H7 (cell line): ENCODE data around the gene PPP1R9A. TPM values are rescaled to one million over a fixed set of nuclear protein-coding genes. Genes with fewer than 3 reads are reported as not detected.

ENCODE experiments used
- DNase-seq: peaks from one replicate; pipeline ENCODE4 v3.0.0; 2012
- H3K27me3 ChIP-seq: 2 replicates; pipeline ENCODE4 v1.6.0; 2011; ENCODE audit warnings: mild to moderate bottlenecking, low read length; ENCODE audit not compliant: control insufficient read depth, insufficient read depth
- H3K36me3 ChIP-seq: replicated peaks from 2 replicates; pipeline ENCODE4 v1.5.1; 2011; ENCODE audit warnings: low read length; ENCODE audit not compliant: control insufficient read depth, insufficient read depth
- H3K4me3 ChIP-seq: 2 replicates; pipeline ENCODE4 v1.5.1; 2011; ENCODE audit warnings: low read depth, mild to moderate bottlenecking, control low read depth, low read length, moderate library complexity; ENCODE audit not compliant: insufficient read depth
- total RNA-seq: library from RNA; depleted of rRNA; stranded (reverse); fragments of >200 nt; shearing (Covaris generic); gene quantifications from 2 replicates; pipeline ENCODE4 v1.2.3, GENCODE V29; 2014

Gene PPP1R9A
- total RNA-seq, 1 experiment from 2014 or later, result 8.0 TPM

DNA sequence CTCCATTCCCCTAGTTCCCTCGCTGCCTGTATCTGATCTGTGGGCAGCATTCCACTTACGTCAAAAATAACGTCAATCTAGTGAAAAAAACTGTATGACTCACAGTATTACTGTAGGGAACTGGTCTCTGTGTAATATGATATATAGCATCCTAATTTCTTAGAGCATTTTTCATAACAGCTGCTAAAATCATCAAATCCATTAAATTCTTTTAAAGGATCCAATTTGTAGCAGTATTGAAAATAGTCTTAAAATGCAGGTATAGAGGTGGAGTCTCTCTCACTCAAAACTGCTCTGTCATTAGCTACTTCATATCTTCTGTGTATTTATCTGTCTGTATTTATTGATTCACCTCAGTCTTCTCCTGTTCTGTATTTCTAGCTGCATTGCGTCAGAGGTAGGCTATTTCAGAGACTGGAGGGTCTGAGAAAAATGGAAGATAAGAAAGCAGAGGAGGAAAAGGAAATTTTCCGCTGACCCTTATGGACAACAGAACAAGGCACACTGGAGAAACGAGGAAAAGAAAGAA, 357.0 kb downstream of the PPP1R9A start:
- no peaks in the 10 kb centered on the region for H3K27me3 ChIP-seq
- H3K4me3 ChIP-seq, result no peak overlapping the region
- no peaks in the 10 kb centered on the region for H3K36me3 ChIP-seq
- no peak for DNase-seq

GRCh38 chr7:95265634-95266033, 358.2 kb downstream of the PPP1R9A start:
- Histone ChIP-seq H3K4me3 (no peak overlapping the region), H3K27me3 (no peaks in the 10 kb centered on the region), H3K36me3 (no peaks in the 10 kb centered on the region)
- no peak for DNase-seq

DNA sequence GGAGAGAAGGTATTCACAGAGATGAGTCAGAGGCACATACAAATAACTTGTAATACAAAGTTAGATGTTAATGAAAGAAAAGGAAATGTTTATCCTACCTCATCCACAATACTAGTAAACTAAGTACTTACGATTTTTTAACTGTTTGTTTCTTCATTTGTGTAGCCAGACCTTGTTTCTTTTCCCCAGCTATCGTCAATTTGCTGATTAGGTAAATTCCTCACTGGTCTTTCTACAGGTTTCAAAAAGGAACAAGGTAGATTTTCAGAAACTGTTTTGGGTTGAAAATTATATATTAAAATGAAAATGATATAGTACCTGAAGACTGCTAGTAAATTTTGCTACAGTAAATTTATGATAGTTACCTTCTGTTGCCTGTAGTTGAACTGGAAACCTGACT, 360.4 kb downstream of the PPP1R9A start:
- Histone ChIP-seq H3K4me3 (no peak overlapping the region), H3K36me3 (no peaks in the 10 kb centered on the region), H3K27me3 (no peaks in the 10 kb centered on the region)
- DNase-seq, result no peak

DNA sequence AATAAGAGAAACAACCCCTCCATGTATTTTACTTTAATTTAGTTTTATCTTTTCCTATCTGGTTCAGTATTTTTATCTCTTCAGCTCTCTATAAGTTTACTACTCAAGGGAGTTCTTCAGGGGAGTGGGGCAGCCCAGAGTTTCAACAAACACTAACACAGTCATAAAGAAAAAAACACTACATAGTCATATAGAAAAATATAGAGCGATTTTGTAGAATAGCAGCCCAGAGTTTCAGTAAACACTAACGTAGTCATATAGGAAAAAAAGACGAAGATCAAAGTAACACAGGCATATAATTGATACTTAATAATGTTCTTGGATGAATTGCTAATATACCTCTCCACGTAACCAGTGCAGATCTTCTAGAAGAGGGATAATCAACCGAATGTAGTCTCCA, 362.2 kb downstream of the PPP1R9A start:
- Histone ChIP-seq H3K4me3 (no peak overlapping the region), H3K27me3 (no peaks in the 10 kb centered on the region), H3K36me3 (no peaks in the 10 kb centered on the region)
- DNase-seq, result no peak

DNA sequence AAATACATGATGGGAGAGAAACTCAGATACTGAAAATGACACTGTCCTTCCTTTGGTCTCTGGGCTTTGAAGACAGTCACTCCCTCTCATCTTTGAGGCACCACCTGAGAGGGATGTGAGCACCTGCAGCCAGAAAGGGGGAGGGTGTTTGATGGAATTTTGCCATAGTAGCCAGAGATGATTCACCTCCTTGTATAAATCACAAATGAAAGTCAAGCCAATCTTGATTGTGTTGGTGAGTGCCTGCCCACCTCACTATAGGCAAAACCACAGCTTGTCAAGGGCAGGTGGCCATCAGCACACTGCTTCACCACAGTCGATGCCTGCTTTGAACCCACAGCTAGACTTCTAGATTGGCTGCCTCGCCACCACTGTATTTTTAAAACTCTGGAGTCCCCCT, 368.7 kb downstream of the PPP1R9A start:
- H3K36me3 ChIP-seq, result no peaks in the 10 kb centered on the region; the same call in 1 of the 2 replicates
- no peaks in the 10 kb centered on the region for H3K27me3 ChIP-seq

GRCh38 chr7:95279417-95279816, 372.0 kb downstream of the PPP1R9A start:
- Histone ChIP-seq H3K36me3 (no peaks in the 10 kb centered on the region; the same call in 1 of the 2 replicates), H3K27me3 (no peaks in the 10 kb centered on the region), H3K4me3 (no peak overlapping the region)
- DNase-seq, result no peak

More for the DNA sequence above, 368.7 kb downstream of the PPP1R9A start:
- no peak overlapping the region for H3K4me3 ChIP-seq
- DNase-seq, result no peak

GRCh38 chr7:95286096-95286495, 378.7 kb downstream of the PPP1R9A start:
- Histone ChIP-seq H3K27me3 (no peaks in the 10 kb centered on the region), H3K4me3 (no peak overlapping the region)

GRCh38 chr7:95290166-95290830, 382.9 kb downstream of the PPP1R9A start:
- no peaks in the 10 kb centered on the region for H3K27me3 ChIP-seq
- H3K36me3 ChIP-seq, result no peaks in the 10 kb centered on the region
- DNase-seq, result no peak
- no peak overlapping the region for H3K4me3 ChIP-seq

More at GRCh38 chr7:95286096-95286495, 378.7 kb downstream of the PPP1R9A start:
- DNase-seq, result no peak
- H3K36me3 ChIP-seq, result no peaks in the 10 kb centered on the region

DNA sequence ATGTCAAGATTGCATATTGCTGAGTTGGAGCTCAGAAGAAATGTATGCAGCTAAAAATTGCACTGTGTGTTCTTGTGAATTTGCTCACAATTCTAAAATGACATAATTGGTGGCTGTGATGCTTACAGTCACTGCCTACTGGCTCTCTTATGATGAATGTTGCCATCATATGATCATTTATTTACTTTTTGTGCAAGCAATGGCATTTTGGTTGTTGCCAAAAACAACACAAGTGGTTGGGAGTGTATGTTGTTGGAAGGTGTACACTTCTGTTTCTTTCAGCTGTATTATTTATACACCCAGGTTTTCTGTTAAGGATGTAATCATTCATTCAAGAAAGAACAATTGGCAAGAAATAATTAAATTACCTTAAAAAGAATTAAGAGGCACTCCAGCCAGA, 388.0 kb downstream of the PPP1R9A start:
- no peak for DNase-seq
- H3K27me3 ChIP-seq, result no peaks in the 10 kb centered on the region
- no peaks in the 10 kb centered on the region for H3K36me3 ChIP-seq
- no peak overlapping the region for H3K4me3 ChIP-seq

- DNase-seq, result no peak
- Histone ChIP-seq H3K36me3 (no peaks in the 10 kb centered on the region), H3K4me3 (no peak overlapping the region), H3K27me3 (no peaks in the 10 kb centered on the region)
These were observed 389.1 kb downstream of the PPP1R9A start for GRCh38 chr7:95296456-95296855.

GRCh38 chr7:95297041-95297440, 389.6 kb downstream of the PPP1R9A start:
- Histone ChIP-seq H3K27me3 (no peaks in the 10 kb centered on the region), H3K36me3 (no peaks in the 10 kb centered on the region), H3K4me3 (no peak overlapping the region)
- no peak for DNase-seq

DNA sequence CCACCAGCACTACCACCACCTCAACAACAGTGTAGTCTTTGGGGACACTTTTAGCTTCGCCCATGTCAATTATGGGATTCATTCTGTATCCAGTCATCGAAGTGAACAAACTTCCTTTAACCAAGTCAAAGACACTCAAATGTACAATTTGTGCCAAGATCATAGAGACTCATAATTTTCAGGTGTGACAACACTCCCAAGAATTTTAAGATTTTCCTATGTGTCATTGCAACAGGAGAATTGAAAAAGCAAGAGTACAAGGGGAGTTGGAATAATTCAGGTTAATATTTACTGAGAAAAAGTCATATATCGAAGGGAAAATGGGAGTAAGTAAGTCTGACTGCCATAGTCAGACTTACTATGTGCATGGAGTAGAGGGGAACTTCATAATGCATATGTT, 390.7 kb downstream of the PPP1R9A start:
- no peak for DNase-seq
- Histone ChIP-seq H3K4me3 (no peak overlapping the region), H3K27me3 (no peaks in the 10 kb centered on the region), H3K36me3 (no peaks in the 10 kb centered on the region)

GRCh38 chr7:95303013-95303905, 395.9 kb downstream of the PPP1R9A start:
- Histone ChIP-seq H3K27me3 (no peaks in the 10 kb centered on the region), H3K4me3 (no peak overlapping the region), H3K36me3 (no peaks in the 10 kb centered on the region)
- no peak for DNase-seq

- no peaks in the 10 kb centered on the region for H3K36me3 ChIP-seq
- H3K27me3 ChIP-seq, result no peaks in the 10 kb centered on the region
- no peak overlapping the region for H3K4me3 ChIP-seq
- DNase-seq, result no peak
These were observed 397.6 kb downstream of the PPP1R9A start for GRCh38 chr7:95304990-95305389.

DNA sequence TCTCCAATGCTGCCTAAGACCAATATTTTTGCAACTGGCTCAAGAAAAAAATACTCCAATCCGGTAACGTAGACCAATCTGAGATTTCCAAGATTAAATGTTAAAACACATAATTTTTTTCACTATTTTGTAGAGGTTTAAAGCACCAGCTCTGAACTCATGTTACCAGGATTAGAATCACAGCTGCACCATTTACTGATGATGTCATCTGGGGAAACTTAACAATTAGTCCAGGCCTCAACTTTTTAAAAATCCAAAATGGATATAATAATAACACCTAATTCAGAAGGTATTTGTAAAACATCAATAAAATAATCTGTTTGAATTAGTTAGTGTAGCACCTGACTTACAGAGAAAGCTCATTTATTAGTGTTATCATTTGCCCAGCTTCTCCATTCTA, 402.6 kb downstream of the PPP1R9A start:
- Histone ChIP-seq H3K27me3 (no peaks in the 10 kb centered on the region), H3K36me3 (no peaks in the 10 kb centered on the region), H3K4me3 (no peak overlapping the region)
- DNase-seq, result no peak
